HepG2 (cell line): ENCODE data around the gene ADAMTS2. TPM values are rescaled to one million over a fixed set of nuclear protein-coding genes. Genes with fewer than 3 reads are reported as not detected.

Experiments
- ATAC-seq: fragments of 200-7000 bp; cut with Tn5 transposase; 3 replicates; pipeline ENCODE4 v1.9.1; 2020; ENCODE audit warnings: mild to moderate bottlenecking, moderate library complexity
- BruUV-seq: library from RNA; stranded (reverse); fragments of 400-500 nt; replicated peaks from 2 replicates; lab custom pipeline; 2021; lab: Mats Ljungman, UMichigan
- CTCF ChIA-PET: fragments of 300-600 bp; formaldehyde crosslinking; extraction: SDS; loops from one replicate; lab custom pipeline; 2021; ENCODE audit warnings: low total read pairs, inconsistent platforms, low intra/inter-chr PET ratio; lab: Yijun Ruan, JAX
- POLR2A ChIA-PET: fragments of 350-600 bp; sonication (Branson Sonifier 250); formaldehyde crosslinking; loops from one replicate; lab custom pipeline; 2020; ENCODE audit warnings: antibody characterized with exemption, inconsistent platforms; lab: Yijun Ruan, JAX
- DNase-seq: peaks from one replicate; pipeline ENCODE4 v3.0.0-alpha.2; 2015; ENCODE audit warnings: low spot score
- FAIRE-seq: peaks from 3 replicates; lab custom pipeline; 2011; peaks lifted over from hg19 to GRCh38; lab: Jason Lieb, UNC
- H2AFZ ChIP-seq: one replicate; pipeline ENCODE4 v1.6.1; 2011; ENCODE audit warnings: low read length, inconsistent platforms
- H3K27ac ChIP-seq: fragments of 300-600 bp; 3 replicates; pipeline ENCODE4 v1.8.0; 2011; ENCODE audit warnings: mixed run types, mild to moderate bottlenecking, mixed read lengths, low read length, inconsistent platforms; ENCODE audit not compliant: insufficient read depth; ENCODE audit errors: extremely low read length
- H3K27me3 ChIP-seq, 2 experiments: fragments of 200-600 bp in 1 of 2; 2 replicates in 1 of 2; 3 replicates in 1 of 2; pipeline versions ENCODE4 v1.6.0 to v1.8.0; 2011; ENCODE audit warnings: low read length in 2 of 2, mild to moderate bottlenecking in 2 of 2, moderate library complexity in 2 of 2, inconsistent platforms in 1 of 2; ENCODE audit not compliant: insufficient read depth in 2 of 2, control insufficient read depth in 1 of 2
- H3K36me3 ChIP-seq, 2 experiments: fragments of 200-600 bp in 1 of 2; replicated peaks in 1 of 2; 2 replicates in 1 of 2; 3 replicates in 1 of 2; pipeline versions ENCODE4 v1.5.1 to v1.8.0; 2011; ENCODE audit warnings: low read length in 2 of 2, inconsistent platforms in 1 of 2; ENCODE audit not compliant: insufficient read depth in 2 of 2, control insufficient read depth in 1 of 2
- H3K4me1 ChIP-seq: 2 replicates; pipeline ENCODE4 v1.5.1; 2012; ENCODE audit warnings: low read length, inconsistent platforms; ENCODE audit not compliant: insufficient read depth
- H3K4me2 ChIP-seq: 2 replicates; pipeline ENCODE4 v1.6.0; 2011; ENCODE audit warnings: low read depth, low read length, inconsistent platforms
- H3K4me3 ChIP-seq, 3 experiments: fragments of 200-600 bp in 1 of 3; sonication (generic), shearing (Covaris generic) in 1 of 3; replicated peaks in 1 of 3; 2 replicates each; pipeline ENCODE4 v1.5.1; 2011 to 2016; ENCODE audit warnings: low read length in 3 of 3, inconsistent platforms in 2 of 3, low read depth in 2 of 3, mild to moderate bottlenecking in 2 of 3, control low read depth in 1 of 3, mixed read lengths in 1 of 3; ENCODE audit not compliant: insufficient read depth in 1 of 3
- H3K79me2 ChIP-seq: one replicate; pipeline ENCODE4 v1.6.1; 2011; ENCODE audit warnings: low read length, inconsistent platforms; ENCODE audit not compliant: insufficient read depth
- H3K9ac ChIP-seq: 2 replicates; pipeline ENCODE4 v1.6.0; 2011; ENCODE audit warnings: mild to moderate bottlenecking, low read depth, low read length, inconsistent platforms; ENCODE audit not compliant: insufficient read depth
- H3K9me3 ChIP-seq: 2 replicates; pipeline ENCODE4 v1.5.1; 2012; ENCODE audit warnings: mild to moderate bottlenecking, low read length
- H4K20me1 ChIP-seq: 2 replicates; pipeline ENCODE4 v1.6.0; 2011; ENCODE audit warnings: inconsistent platforms, mild to moderate bottlenecking, low read length, moderate library complexity; ENCODE audit not compliant: insufficient read depth
- ARNTL ChIP-seq: sonication (generic); formaldehyde crosslinking; IDR thresholded peaks from 2 replicates; pipeline ENCODE4 v1.4.0; 2020; ENCODE audit warnings: mild to moderate bottlenecking, missing genetic modification reagents
- CREB1 ChIP-seq, 2 experiments: fragments of 450-650 bp in 1 of 2; IDR thresholded peaks; 2 replicates each; pipeline ENCODE4 v1.6.1; 2016 to 2017; ENCODE audit warnings: control low read depth in 1 of 2, mild to moderate bottlenecking in 1 of 2, missing compliant biosample characterization in 1 of 2, missing genetic modification characterization in 1 of 2
- DPF2 ChIP-seq: sonication (generic); formaldehyde crosslinking; IDR thresholded peaks from 2 replicates; pipeline ENCODE4 v1.4.0; 2020; ENCODE audit warnings: mild to moderate bottlenecking, low read depth, missing genetic modification reagents, borderline replicate concordance
- GZF1 ChIP-seq: sonication (generic); formaldehyde crosslinking; IDR thresholded peaks from 2 replicates; pipeline ENCODE4 v1.5.1; 2020; ENCODE audit warnings: mild to moderate bottlenecking, missing genetic modification reagents
- KAT2B ChIP-seq: fragments of 150-350 bp; IDR thresholded peaks from 2 replicates; pipeline ENCODE4 v1.6.1; 2014; ENCODE audit warnings: low read depth, low read length, borderline replicate concordance
- MBD4 ChIP-seq: IDR thresholded peaks from 2 replicates; pipeline ENCODE4 v1.6.1; 2012; ENCODE audit warnings: low read length, inconsistent platforms, borderline replicate concordance
- NFRKB ChIP-seq: fragments of 450-650 bp; IDR thresholded peaks from 2 replicates; pipeline ENCODE4 v1.6.1; 2017
- POLR2AphosphoS5 ChIP-seq: IDR thresholded peaks from 2 replicates; pipeline ENCODE4 v1.6.1; 2012; ENCODE audit warnings: low read depth, low read length
- TCF7L2 ChIP-seq: IDR thresholded peaks from 2 replicates; pipeline ENCODE4 v1.6.1; 2011; ENCODE audit warnings: mild to moderate bottlenecking, low read depth, low read length, moderate library complexity
- TRIM24 ChIP-seq: sonication (generic); formaldehyde crosslinking; IDR thresholded peaks from 2 replicates; pipeline ENCODE4 v1.8.0; 2022; ENCODE audit warnings: mild to moderate bottlenecking, missing genetic modification reagents
- ZBTB20 ChIP-seq: sonication (generic); formaldehyde crosslinking; IDR thresholded peaks from 2 replicates; pipeline ENCODE4 v1.8.1; 2023; ENCODE audit warnings: missing genetic modification reagents, low read depth, mild to moderate bottlenecking, borderline replicate concordance
- ZNF567 ChIP-seq: sonication (generic); formaldehyde crosslinking; IDR thresholded peaks from 2 replicates; pipeline ENCODE4 v1.8.1; 2023; ENCODE audit warnings: mild to moderate bottlenecking, missing genetic modification reagents, borderline replicate concordance
- ZNF607 ChIP-seq: sonication (generic); formaldehyde crosslinking; IDR thresholded peaks from 2 replicates; pipeline ENCODE4 v1.5.1; 2020; ENCODE audit warnings: missing genetic modification reagents, mild to moderate bottlenecking, borderline replicate concordance
- ZNF839 ChIP-seq: sonication (generic); formaldehyde crosslinking; IDR thresholded peaks from 2 replicates; pipeline ENCODE4 v1.4.0; 2020; ENCODE audit warnings: missing genetic modification reagents, mild to moderate bottlenecking, borderline replicate concordance
- WGBS: methylation state at CpG from one replicate; pipeline ENCODE4 v1.1.6; 2017; ENCODE audit warnings: low lambda C conversion rate; 5-methylcytosine and 5-hydroxymethylcytosine counted together
- in situ Hi-C: cut with HindIII; loops from 2 replicates; pipeline ENCODE4 v1.10.0; 2017; ENCODE audit warnings: low pct_unique_long_range_greater_than_20kb; ENCODE audit not compliant: extremely low pct_ligation_motif_present
- intact Hi-C: fragments of 100-400 bp; cut with micrococcal nuclease; formaldehyde crosslinking; loops from one replicate; pipeline ENCODE4 v1.10.0; 2022; ENCODE audit not compliant: unreplicated experiment
- polyA plus RNA-seq, 8 experiments: library from polyadenylated mRNA; depleted of rRNA in 3 of 8; stranded (reverse) in 7 of 8; unstranded in 1 of 8; fragments of >200 nt; fragmentation: Illumina TruSeq in 4 of 8; extraction: Trizol in 4 of 8; gene quantifications; 2 replicates each; pipeline versions ENCODE4 v1.2.1 to v1.2.3, GENCODE V29; 2011 to 2016; ENCODE audit warnings: low read depth in 4 of 8, missing spikeins in 1 of 8, mixed read lengths in 1 of 8; ENCODE audit not compliant: insufficient read depth in 1 of 8
- total RNA-seq, 5 experiments: library from RNA; depleted of rRNA; stranded (reverse); fragments of >200 nt; fragmentation: Illumina TruSeq; extraction: Trizol; gene quantifications; 2 replicates each; pipeline ENCODE4 v1.2.3, GENCODE V29; 2016; ENCODE audit warnings: low read depth in 1 of 5
- TF ChIP-seq, protein P1 (sequence below), 2 experiments: sonication (generic) in 1 of 2; formaldehyde crosslinking in 1 of 2; IDR thresholded peaks; 2 replicates each; pipeline versions ENCODE4 v1.5.1 to v1.6.1; 2011 to 2020; ENCODE audit warnings: borderline replicate concordance in 1 of 2, low read depth in 1 of 2, low read length in 1 of 2, mild to moderate bottlenecking in 1 of 2, missing genetic modification reagents in 1 of 2, moderate library complexity in 1 of 2
- TF ChIP-seq, protein P2 (sequence below): sonication (generic); formaldehyde crosslinking; IDR thresholded peaks from 2 replicates; pipeline ENCODE4 v1.5.1; 2020; ENCODE audit warnings: missing genetic modification reagents, mild to moderate bottlenecking, borderline replicate concordance
- TF ChIP-seq, protein P3 (sequence below): sonication (generic); formaldehyde crosslinking; IDR thresholded peaks from 2 replicates; pipeline ENCODE4 v1.5.1; 2020; ENCODE audit warnings: missing genetic modification reagents, mild to moderate bottlenecking, borderline replicate concordance

The ADAMTS2 gene
- total and polyA plus RNA-seq, 2 of the 13 experiments (the other 11 are each of a cell fraction or from before 2014, with no cell fraction given): 0.24 to 3.5 TPM

DNA sequence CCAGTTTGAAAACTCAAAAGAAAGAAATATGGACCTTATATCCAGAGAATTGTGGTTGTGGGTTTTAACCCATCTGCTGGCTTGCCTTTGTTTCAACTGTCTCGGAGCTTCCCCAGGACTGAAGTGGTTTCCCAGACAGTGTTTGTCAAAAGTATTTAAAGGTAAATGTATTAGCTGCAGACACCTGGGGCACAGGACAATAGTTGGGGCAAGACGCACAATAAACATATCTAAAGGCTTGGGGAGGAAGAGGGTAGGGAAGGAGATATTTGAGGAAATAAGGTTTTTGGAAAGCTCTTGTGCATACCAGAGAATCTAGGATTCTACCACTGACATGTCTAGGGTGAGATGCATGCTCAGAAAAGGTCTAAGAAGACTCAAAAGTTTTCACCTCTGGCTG lies 99.0 kb downstream of the ADAMTS2 start:
- FAIRE-seq: no peak
- in situ Hi-C loops: no loop called here

More for the DNA sequence above, 99.0 kb downstream of the ADAMTS2 start:
- H3K79me2 ChIP-seq: no peaks in the 10 kb centered on the region
- TF ChIP-seq KAT2B (no peak), POLR2AphosphoS5 (no peak), ZBTB20 (no peak), GZF1 (CRISPR knock-in tag) (no peak), ZNF839 (no peak), MBD4 (no peak), ARNTL (CRISPR knock-in tag) (no peak), CREB1 (IDR thresholded peaks at IDR 0.05) (no peak), CREB1 (CRISPR knock-in tag; IDR thresholded peaks at IDR 0.05) (no peak), ZNF607 (CRISPR knock-in tag) (no peak), ZNF567 (CRISPR knock-in tag) (no peak), TCF7L2 (no peak), NFRKB (no peak), DPF2 (CRISPR knock-in tag) (no peak), TRIM24 (CRISPR knock-in tag) (no peak)
- TF ChIP-seq, protein P1, sequence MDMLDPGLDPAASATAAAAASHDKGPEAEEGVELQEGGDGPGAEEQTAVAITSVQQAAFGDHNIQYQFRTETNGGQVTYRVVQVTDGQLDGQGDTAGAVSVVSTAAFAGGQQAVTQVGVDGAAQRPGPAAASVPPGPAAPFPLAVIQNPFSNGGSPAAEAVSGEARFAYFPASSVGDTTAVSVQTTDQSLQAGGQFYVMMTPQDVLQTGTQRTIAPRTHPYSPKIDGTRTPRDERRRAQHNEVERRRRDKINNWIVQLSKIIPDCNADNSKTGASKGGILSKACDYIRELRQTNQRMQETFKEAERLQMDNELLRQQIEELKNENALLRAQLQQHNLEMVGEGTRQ (IDR thresholded peaks at IDR 0.05; ENCODE audit: low read depth, low read length): no peak
- TF ChIP-seq, protein P1 (CRISPR knock-in tag; IDR thresholded peaks at IDR 0.05; ENCODE audit: borderline replicate concordance): no peak
- TF ChIP-seq, protein P2, sequence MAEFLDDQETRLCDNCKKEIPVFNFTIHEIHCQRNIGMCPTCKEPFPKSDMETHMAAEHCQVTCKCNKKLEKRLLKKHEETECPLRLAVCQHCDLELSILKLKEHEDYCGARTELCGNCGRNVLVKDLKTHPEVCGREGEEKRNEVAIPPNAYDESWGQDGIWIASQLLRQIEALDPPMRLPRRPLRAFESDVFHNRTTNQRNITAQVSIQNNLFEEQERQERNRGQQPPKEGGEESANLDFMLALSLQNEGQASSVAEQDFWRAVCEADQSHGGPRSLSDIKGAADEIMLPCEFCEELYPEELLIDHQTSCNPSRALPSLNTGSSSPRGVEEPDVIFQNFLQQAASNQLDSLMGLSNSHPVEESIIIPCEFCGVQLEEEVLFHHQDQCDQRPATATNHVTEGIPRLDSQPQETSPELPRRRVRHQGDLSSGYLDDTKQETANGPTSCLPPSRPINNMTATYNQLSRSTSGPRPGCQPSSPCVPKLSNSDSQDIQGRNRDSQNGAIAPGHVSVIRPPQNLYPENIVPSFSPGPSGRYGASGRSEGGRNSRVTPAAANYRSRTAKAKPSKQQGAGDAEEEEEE (CRISPR knock-in tag): no peak
- TF ChIP-seq, protein P3, sequence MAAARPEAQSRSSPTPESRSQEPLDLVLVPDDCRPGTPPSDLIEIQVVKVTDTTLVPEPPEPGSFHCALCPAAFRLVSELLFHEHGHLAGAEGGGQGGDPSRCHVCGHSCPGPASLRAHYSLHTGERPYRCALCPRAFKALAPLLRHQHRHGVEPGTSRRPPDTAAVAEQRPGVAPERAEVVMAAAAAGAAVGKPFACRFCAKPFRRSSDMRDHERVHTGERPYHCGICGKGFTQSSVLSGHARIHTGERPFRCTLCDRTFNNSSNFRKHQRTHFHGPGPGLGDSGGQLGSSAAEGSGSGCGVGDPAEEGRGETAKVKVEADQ (CRISPR knock-in tag): no peak
- no peaks in the 10 kb centered on the region for H3K9me3 ChIP-seq
- no TSS peak for BruUV-seq
- 0 out of 2 replicates have a peak, but pooled peaks cover 9% of the 10 kb centered on the region for H3K4me1 ChIP-seq
- intact Hi-C loops: no loop called here
- no peak overlapping the region for H3K4me3 ChIP-seq
- ChIA-PET POLR2A (no interaction called here), CTCF (no interaction called here)
- H3K27ac ChIP-seq: no peak overlapping the region
- no peak for DNase-seq
- no peaks in the 10 kb centered on the region for H4K20me1 ChIP-seq
- ATAC-seq: no peak
- 62% methylated on average over 2 of the region's 2 CpGs for WGBS
- H3K9ac ChIP-seq: no peak overlapping the region
- H3K4me2 ChIP-seq: no peak overlapping the region
- peaks cover 0 to 4% of the 10 kb centered on the region in 2 experiments; a peak in 2 of 5 replicates for H3K27me3 ChIP-seq
- H2AFZ ChIP-seq: no peak overlapping the region
- no peaks in the 10 kb centered on the region for H3K36me3 ChIP-seq
